ENCODE measurements around the gene PRL.

Gene PRL

DNA sequence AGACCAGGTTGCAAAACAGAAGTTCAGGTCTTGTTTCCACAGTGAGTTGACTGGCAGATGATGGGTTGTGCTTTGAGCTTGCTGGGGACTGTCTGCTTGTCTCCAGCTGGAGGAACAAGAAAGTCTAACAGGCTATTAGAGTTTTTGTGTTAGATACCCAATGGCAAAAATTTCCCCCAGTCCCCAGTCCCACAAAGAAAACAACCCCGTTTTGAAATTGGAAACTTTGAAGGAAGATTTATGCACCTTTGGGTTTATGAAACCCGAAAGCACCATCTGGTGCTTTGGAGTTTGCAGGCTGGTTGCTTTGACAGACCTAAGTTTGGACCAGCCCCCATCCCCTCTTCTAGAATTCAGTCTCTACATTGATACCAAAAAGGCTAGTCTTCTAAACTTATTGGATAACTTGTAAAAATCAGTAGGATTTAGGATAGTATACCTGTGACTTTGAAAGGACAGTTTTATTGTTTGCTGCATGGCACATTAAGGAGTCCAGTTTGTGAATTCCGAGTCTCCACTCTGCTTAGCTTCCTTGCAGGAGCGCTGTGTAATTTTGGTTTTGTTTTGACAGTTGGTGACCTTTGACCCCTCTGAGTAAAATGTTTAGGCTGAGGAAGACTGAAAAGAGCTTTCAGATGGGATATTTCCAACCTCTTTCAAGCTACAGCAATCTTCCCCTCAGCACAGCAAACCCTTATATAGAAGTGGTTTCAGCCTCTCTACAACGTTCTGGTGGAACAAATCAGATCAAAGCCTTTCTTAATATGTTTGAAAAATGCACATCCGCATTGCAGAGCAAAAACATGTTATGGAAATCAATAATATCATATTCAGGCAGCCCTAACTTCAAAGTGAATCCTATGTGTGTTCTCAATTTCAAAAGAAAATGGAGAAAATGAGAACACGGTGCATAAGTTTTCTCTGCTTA, 25.5 kb upstream of the PRL start:
- Histone ChIP-seq H3K4me3 (ENCODE audit: low read depth in 1 of 2, low read length in 2 of 2) (no peak overlapping the region), H3K36me3 (ENCODE audit: insufficient read depth, low read length) (no peaks in the 10 kb centered on the region), H3K4me1 (ENCODE audit: insufficient read depth, low read length) (peaks cover 9% of the 10 kb centered on the region), H3K9me3 (ENCODE audit: low read length) (no peaks in the 10 kb centered on the region), H3K27me3 (ENCODE audit: control insufficient read depth in 1 of 2, insufficient read depth in 2 of 2, low read length in 2 of 2) (no peaks in the 10 kb centered on the region), H3K27ac (ENCODE audit: low read depth, low read length) (no peak overlapping the region), H3K9ac (ENCODE audit: low read length) (no peak overlapping the region)

DNA sequence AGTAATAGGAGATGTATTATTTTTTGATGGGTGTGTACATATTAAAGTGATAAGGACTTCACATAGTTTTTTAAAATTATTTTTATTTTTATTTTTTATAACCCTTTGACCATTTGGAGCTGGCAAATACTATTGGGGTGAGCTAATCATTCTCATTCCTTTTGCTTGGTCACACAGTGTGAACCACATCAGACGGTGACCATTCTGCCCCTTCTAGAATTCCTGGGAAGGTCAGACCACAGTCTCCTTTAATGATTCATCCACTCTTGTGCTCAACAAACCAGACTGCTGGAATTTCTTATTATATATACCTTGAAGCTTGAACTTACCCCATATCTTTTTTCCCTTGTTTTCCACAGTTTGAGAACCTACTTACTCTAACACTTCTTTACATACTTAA, 23.9 kb upstream of the PRL start:
- no peaks in the 10 kb centered on the region for H3K36me3 ChIP-seq (ENCODE audit: insufficient read depth, low read length)
- no peaks in the 10 kb centered on the region for H3K9me3 ChIP-seq (ENCODE audit: low read length)
- H3K4me3 ChIP-seq (ENCODE audit: low read depth in 1 of 2, low read length in 2 of 2), result no peak overlapping the region
- peaks cover 9% of the 10 kb centered on the region for H3K4me1 ChIP-seq (ENCODE audit: insufficient read depth, low read length)
- no peaks in the 10 kb centered on the region for H3K27me3 ChIP-seq (ENCODE audit: control insufficient read depth in 1 of 2, insufficient read depth in 2 of 2, low read length in 2 of 2)
- no peak overlapping the region for H3K27ac ChIP-seq (ENCODE audit: low read depth, low read length)
- H3K9ac ChIP-seq (ENCODE audit: low read length), result no peak overlapping the region

DNA sequence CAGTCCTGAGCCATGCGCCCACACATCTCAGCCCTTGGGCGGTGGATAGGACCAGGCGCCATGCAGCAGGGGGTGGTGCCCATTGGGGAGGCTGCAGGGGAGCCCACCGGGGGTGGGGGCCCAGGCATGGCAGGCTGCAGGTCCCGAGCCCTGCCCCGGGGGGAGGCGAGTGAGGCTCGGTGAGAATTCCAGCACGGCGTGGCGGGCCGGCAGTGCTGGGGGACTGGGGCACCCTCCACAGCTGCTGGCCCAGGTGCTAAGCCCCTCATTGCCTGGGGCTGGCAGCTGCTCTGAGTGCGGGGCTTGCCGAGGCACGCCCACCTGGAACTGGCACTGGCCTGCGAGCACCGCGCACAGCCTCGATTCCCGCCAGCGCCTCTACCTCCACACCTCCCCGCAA, 21.6 kb upstream of the PRL start:
- Histone ChIP-seq H3K4me1 (ENCODE audit: insufficient read depth, low read length) (peaks cover 9% of the 10 kb centered on the region), H3K9ac (ENCODE audit: low read length) (no peak overlapping the region), H3K4me3 (ENCODE audit: low read depth in 1 of 2, low read length in 2 of 2) (no peak overlapping the region), H3K36me3 (ENCODE audit: insufficient read depth, low read length) (no peaks in the 10 kb centered on the region), H3K9me3 (ENCODE audit: low read length) (no peaks in the 10 kb centered on the region), H3K27ac (ENCODE audit: low read depth, low read length) (no peak overlapping the region), H3K27me3 (ENCODE audit: control insufficient read depth in 1 of 2, insufficient read depth in 2 of 2, low read length in 2 of 2) (no peaks in the 10 kb centered on the region)

DNA sequence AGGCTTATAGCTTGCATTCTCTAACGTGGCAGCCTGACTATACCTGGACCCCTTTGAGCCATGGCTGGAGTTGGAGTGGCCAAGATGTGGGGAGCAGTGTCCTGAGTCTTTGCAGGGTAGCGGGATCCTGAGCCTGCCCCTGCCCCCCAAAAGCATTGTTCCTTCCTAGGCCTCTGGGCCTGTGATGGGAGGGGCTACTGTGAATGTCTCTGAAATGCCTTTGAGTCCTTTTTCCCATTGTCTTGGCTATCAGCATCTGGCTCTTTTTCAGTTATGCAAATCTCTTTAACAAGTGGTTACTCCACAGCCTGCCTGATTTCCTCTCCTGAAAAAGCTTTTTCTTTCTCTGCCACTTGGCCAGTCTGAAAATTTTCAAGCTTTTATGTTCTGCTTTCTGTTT, 17.0 kb upstream of the PRL start:
- H3K9ac ChIP-seq (ENCODE audit: low read length), result no peak overlapping the region
- no peaks in the 10 kb centered on the region for H3K9me3 ChIP-seq (ENCODE audit: low read length)
- H3K27me3 ChIP-seq (ENCODE audit: control insufficient read depth in 1 of 2, insufficient read depth in 2 of 2, low read length in 2 of 2), result no peaks in the 10 kb centered on the region
- no peaks in the 10 kb centered on the region for H3K4me1 ChIP-seq (ENCODE audit: insufficient read depth, low read length)
- H3K36me3 ChIP-seq (ENCODE audit: insufficient read depth, low read length), result no peaks in the 10 kb centered on the region
- H3K27ac ChIP-seq (ENCODE audit: low read depth, low read length), result no peak overlapping the region
- H3K4me3 ChIP-seq (ENCODE audit: low read depth in 1 of 2, low read length in 2 of 2), result no peak overlapping the region

DNA sequence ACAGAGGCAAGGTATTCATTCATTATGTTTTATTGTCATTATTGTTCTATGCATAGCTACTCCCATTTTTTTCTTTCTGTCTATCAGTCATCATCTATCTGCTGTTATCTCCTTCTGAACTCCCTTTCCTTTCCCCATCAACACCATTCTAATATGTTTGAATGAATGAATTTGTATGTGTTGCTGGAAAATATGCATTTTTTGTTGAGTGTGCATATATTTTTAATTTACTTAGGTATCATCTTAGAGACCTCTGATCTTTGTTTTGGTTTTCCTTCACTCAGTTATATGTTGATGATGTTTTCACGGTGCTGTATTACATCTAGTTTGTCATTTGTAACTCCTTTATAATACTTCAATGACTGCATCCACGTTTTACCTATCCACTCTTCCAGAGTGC, 12.1 kb upstream of the PRL start:
- no peak overlapping the region for H3K27ac ChIP-seq (ENCODE audit: low read depth, low read length)
- no peaks in the 10 kb centered on the region for H3K9me3 ChIP-seq (ENCODE audit: low read length)
- H3K27me3 ChIP-seq (ENCODE audit: control insufficient read depth in 1 of 2, insufficient read depth in 2 of 2, low read length in 2 of 2), result no peaks in the 10 kb centered on the region
- H3K4me3 ChIP-seq (ENCODE audit: low read depth in 1 of 2, low read length in 2 of 2), result no peak overlapping the region
- no peaks in the 10 kb centered on the region for H3K4me1 ChIP-seq (ENCODE audit: insufficient read depth, low read length)
- no peak overlapping the region for H3K9ac ChIP-seq (ENCODE audit: low read length)
- no peaks in the 10 kb centered on the region for H3K36me3 ChIP-seq (ENCODE audit: insufficient read depth, low read length)

DNA sequence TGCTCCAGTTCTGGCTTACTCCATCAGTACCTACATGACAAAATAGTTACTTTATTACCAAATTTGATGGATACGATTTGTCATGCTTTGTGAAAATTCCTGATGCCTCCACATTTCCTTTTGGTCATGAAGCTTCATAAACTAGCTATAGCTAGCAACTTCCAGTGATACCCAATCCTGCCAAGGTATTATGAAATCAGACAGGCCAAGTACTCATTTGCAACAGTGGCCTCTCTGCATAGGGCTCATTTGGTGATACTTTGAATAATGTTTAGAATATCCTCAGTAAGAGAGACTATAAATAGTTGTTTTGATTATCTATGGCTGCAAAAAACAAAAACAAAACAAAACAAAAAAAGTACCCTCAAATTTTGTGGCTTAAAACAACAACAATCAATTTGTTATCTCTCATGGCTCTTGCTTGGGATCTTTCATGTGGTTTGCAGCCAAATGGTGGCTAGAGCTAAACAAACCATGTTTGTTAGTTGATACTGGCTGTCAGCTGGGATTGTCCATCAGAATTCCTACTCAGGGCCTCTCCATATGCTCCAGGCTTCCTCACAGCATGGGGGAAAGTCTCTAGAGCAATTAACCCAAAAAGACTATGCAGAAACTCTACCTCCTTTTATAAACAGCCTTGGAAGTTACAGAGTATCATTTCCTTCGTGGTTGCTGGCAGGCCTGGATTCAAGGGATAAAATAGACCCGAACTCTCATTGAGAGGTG, 10.1 kb upstream of the PRL start:
- Histone ChIP-seq H3K27ac (ENCODE audit: low read depth, low read length) (no peak overlapping the region), H3K36me3 (ENCODE audit: insufficient read depth, low read length) (no peaks in the 10 kb centered on the region), H3K27me3 (ENCODE audit: control insufficient read depth in 1 of 2, insufficient read depth in 2 of 2, low read length in 2 of 2) (no peaks in the 10 kb centered on the region), H3K4me3 (ENCODE audit: low read depth in 1 of 2, low read length in 2 of 2) (no peak overlapping the region), H3K9me3 (ENCODE audit: low read length) (no peaks in the 10 kb centered on the region), H3K4me1 (ENCODE audit: insufficient read depth, low read length) (no peaks in the 10 kb centered on the region), H3K9ac (ENCODE audit: low read length) (no peak overlapping the region)

DNA sequence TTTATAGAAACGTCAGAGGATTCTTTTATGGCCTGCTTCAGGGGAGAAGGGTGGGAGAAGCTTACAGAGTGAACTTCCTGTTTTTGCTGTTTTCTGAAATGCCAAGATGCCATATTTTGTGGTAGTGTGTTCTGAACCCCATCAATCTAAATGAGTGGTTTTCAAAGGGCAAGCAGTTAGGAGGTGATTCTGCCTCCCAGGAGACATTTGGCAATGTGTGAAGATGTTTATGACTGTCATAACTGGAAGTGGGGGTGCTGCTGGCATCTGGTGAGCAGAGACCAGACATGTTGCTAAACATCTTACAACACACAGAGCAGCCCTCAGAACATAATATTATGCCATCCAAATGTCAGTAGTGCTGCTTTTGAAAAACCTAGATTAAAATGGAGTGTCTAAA, 6.0 kb upstream of the PRL start:
- Histone ChIP-seq H3K27me3 (ENCODE audit: control insufficient read depth in 1 of 2, insufficient read depth in 2 of 2, low read length in 2 of 2) (no peaks in the 10 kb centered on the region), H3K4me1 (ENCODE audit: insufficient read depth, low read length) (no peaks in the 10 kb centered on the region), H3K36me3 (ENCODE audit: insufficient read depth, low read length) (no peaks in the 10 kb centered on the region), H3K4me3 (ENCODE audit: low read depth in 1 of 2, low read length in 2 of 2) (no peak overlapping the region), H3K9ac (ENCODE audit: low read length) (no peak overlapping the region), H3K9me3 (ENCODE audit: low read length) (no peaks in the 10 kb centered on the region), H3K27ac (ENCODE audit: low read depth, low read length) (no peak overlapping the region)

DNA sequence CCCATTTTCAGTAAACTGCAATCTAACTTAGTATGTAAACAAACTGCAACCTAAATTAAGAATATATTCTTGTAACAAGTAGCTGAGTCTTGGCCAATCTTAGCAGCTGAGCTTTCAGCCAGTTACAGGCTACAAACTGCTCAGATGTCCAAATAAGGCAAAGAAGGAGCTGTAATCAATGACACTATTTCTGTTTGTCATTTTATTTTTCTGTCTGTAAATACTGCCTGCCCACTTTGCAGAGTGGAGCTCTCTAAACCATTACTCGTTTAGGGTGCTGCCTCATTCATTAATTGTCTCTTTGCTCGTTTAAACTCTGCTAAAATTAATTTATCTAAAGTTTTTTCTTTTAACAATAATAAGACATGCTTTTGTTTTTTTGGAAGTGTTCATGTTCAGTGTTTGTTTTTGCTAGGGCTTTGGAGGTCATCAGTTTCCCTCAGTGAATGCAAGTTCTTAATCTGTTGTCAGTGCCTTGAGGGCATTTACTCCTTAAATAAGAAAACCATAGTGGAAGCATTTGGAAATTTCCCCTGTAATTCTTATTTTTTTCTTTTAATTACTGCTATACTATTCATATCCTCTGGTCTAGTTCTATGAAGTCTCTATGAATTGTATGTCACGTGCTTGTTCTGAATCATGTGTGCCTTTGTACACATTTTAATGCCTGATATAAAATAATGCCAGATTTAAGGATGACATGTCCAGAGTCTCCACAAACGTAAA, 3.6 kb upstream of the PRL start:
- Histone ChIP-seq H3K9ac (ENCODE audit: low read length) (no peak overlapping the region), H3K36me3 (ENCODE audit: insufficient read depth, low read length) (no peaks in the 10 kb centered on the region), H3K27ac (ENCODE audit: low read depth, low read length) (no peak overlapping the region), H3K4me3 (ENCODE audit: low read depth in 1 of 2, low read length in 2 of 2) (no peak overlapping the region), H3K27me3 (ENCODE audit: control insufficient read depth in 1 of 2, insufficient read depth in 2 of 2, low read length in 2 of 2) (no peaks in the 10 kb centered on the region), H3K9me3 (ENCODE audit: low read length) (no peaks in the 10 kb centered on the region), H3K4me1 (ENCODE audit: insufficient read depth, low read length) (no peaks in the 10 kb centered on the region)

DNA sequence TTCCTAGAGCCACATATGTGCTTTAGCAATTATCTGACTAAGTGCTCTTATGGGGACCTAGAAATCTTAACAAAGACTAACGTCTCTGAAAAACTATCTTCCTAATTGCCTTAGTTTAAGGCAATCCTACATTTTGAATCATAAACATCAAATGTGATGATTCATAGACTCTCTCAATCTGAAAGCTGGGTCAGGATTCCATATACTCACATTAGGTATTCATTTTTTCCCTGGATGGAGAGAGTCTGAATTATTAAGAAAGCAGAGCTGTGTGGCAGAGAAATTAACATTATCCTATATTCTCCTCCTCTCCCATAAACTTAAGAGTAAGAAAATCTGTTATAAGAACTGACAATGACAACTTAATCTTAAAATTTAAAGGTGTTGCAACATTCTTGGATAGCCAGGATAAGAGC, 1.6 kb upstream of the PRL start:
- Histone ChIP-seq H3K27ac (ENCODE audit: low read depth, low read length) (no peak overlapping the region), H3K4me1 (ENCODE audit: insufficient read depth, low read length) (no peaks in the 10 kb centered on the region), H3K9ac (ENCODE audit: low read length) (no peak overlapping the region), H3K27me3 (ENCODE audit: control insufficient read depth in 1 of 2, insufficient read depth in 2 of 2, low read length in 2 of 2) (no peaks in the 10 kb centered on the region), H3K4me3 (ENCODE audit: low read depth in 1 of 2, low read length in 2 of 2) (no peak overlapping the region), H3K9me3 (ENCODE audit: low read length) (no peaks in the 10 kb centered on the region), H3K36me3 (ENCODE audit: insufficient read depth, low read length) (no peaks in the 10 kb centered on the region)

DNA sequence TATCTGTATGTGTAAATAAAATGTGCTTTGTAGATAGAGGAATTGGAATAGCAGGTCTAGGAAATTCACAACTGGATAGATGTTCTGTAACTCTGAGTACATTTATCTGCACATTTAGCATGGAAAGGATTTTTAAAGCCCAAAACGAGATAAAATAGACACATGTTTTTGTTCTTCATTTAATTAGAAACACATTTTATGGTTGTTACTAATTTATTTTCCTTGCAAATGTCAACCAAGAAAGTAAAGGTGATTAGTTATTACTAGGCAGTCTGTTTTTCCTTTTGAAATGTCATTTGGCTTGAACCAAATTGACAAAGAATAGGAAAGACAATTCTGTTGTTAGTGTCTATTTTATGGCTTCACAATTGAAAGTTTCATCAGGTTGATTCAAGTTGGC, 769 bp downstream of the PRL start:
- Histone ChIP-seq H3K27me3 (ENCODE audit: control insufficient read depth in 1 of 2, insufficient read depth in 2 of 2, low read length in 2 of 2) (no peaks in the 10 kb centered on the region), H3K4me3 (ENCODE audit: low read depth in 1 of 2, low read length in 2 of 2) (no peak overlapping the region), H3K4me1 (ENCODE audit: insufficient read depth, low read length) (no peaks in the 10 kb centered on the region), H3K9me3 (ENCODE audit: low read length) (no peaks in the 10 kb centered on the region), H3K36me3 (ENCODE audit: insufficient read depth, low read length) (no peaks in the 10 kb centered on the region), H3K9ac (ENCODE audit: low read length) (no peak overlapping the region), H3K27ac (ENCODE audit: low read depth, low read length) (no peak overlapping the region)

DNA sequence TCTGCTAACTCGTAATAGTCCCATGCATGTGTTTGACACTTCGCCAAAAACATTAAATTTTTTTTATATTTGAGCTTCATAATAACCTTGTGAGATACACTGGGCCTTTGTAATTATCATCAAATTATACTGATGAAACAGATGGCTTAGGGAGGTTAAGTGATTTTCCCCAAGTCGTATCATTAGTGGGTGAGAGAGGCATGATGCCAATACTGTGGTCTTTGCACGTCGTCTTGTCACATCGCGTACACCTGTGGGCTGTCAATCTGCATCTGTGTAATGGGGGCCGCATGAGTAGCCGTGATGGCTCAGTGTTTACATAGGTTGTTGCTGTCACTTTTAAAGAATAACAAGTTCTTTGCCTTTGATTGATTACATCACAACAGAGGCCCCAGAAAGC, 1.7 kb downstream of the PRL start:
- no peak overlapping the region for H3K4me3 ChIP-seq (ENCODE audit: low read depth in 1 of 2, low read length in 2 of 2)
- H3K9ac ChIP-seq (ENCODE audit: low read length), result no peak overlapping the region
- no peaks in the 10 kb centered on the region for H3K9me3 ChIP-seq (ENCODE audit: low read length)
- no peaks in the 10 kb centered on the region for H3K4me1 ChIP-seq (ENCODE audit: insufficient read depth, low read length)
- H3K27ac ChIP-seq (ENCODE audit: low read depth, low read length), result no peak overlapping the region
- no peaks in the 10 kb centered on the region for H3K36me3 ChIP-seq (ENCODE audit: insufficient read depth, low read length)
- H3K27me3 ChIP-seq (ENCODE audit: control insufficient read depth in 1 of 2, insufficient read depth in 2 of 2, low read length in 2 of 2), result no peaks in the 10 kb centered on the region
